H1 (cell line): ENCODE results near the gene MBNL1. TPM values are rescaled to one million over a fixed set of nuclear protein-coding genes. Genes with fewer than 3 reads are reported as not detected.

Experiments
- CTCF ChIA-PET: fragments of 300-600 bp; sonication (Branson Sonifier 250); formaldehyde crosslinking; loops from one replicate; lab custom pipeline; 2021; ENCODE audit not compliant: partially characterized antibody; lab: Charles Lee
- POLR2A ChIA-PET: fragments of 300-600 bp; sonication (Branson Sonifier 250); formaldehyde crosslinking; loops from one replicate; lab custom pipeline; 2021; ENCODE audit warnings: inconsistent platforms; ENCODE audit not compliant: partially characterized antibody; lab: Charles Lee
- DNase-seq, 2 experiments: peaks; one replicate each; pipeline versions ENCODE4 v3.0.0 to v3.0.0-alpha.2; 2010 to 2022; ENCODE audit warnings: low spot score in 2 of 2, low read depth in 1 of 2, mixed read lengths in 1 of 2
- FAIRE-seq: peaks from 2 replicates; lab custom pipeline; 2011; peaks lifted over from hg19 to GRCh38; lab: Jason Lieb, UNC
- H2AFZ ChIP-seq: 2 replicates; pipeline ENCODE4 v1.8.1; 2012; ENCODE audit warnings: low read length, inconsistent platforms
- H2AK5ac ChIP-seq: 2 replicates; pipeline ENCODE4 v1.6.1; 2013; ENCODE audit warnings: low read depth, low read length
- H2BK120ac ChIP-seq: replicated peaks from 2 replicates; pipeline ENCODE3; 2013; ENCODE audit warnings: low read depth, low read length, inconsistent platforms
- H2BK12ac ChIP-seq: 2 replicates; pipeline ENCODE4 v1.6.1; 2013; ENCODE audit warnings: low read depth, low read length
- H2BK15ac ChIP-seq: 2 replicates; pipeline ENCODE4 v1.6.1; 2013; ENCODE audit warnings: low read length
- H2BK20ac ChIP-seq: 2 replicates; pipeline ENCODE4 v1.6.1; 2013; ENCODE audit warnings: low read length
- H2BK5ac ChIP-seq: 2 replicates; pipeline ENCODE4 v1.6.1; 2013; ENCODE audit warnings: low read depth, low read length
- H3K14ac ChIP-seq: 2 replicates; pipeline ENCODE4 v1.6.1; 2013; ENCODE audit warnings: inconsistent platforms; ENCODE audit not compliant: insufficient read length
- H3K18ac ChIP-seq: 2 replicates; pipeline ENCODE4 v1.6.1; 2013; ENCODE audit warnings: low read length; ENCODE audit errors: extremely low read depth
- H3K23ac ChIP-seq: 2 replicates; pipeline ENCODE4 v1.6.1; 2013; ENCODE audit warnings: inconsistent platforms; ENCODE audit not compliant: insufficient read length
- H3K23me2 ChIP-seq: 2 replicates; pipeline ENCODE4 v1.6.1; 2013; ENCODE audit warnings: low read depth, low read length
- H3K27ac ChIP-seq: 2 replicates; pipeline ENCODE4 v1.6.1; 2011; ENCODE audit warnings: low read depth, low read length, inconsistent platforms
- H3K27me3 ChIP-seq, 4 experiments: replicated peaks in 1 of 4; 1 replicate in 1 of 4; 2 replicates in 3 of 4; pipeline versions ENCODE4 v1.6.1 to v1.8.1; 2011 to 2013; ENCODE audit warnings: low read length in 3 of 4, mild to moderate bottlenecking in 3 of 4, inconsistent platforms in 2 of 4, mixed read lengths in 2 of 4, moderate library complexity in 1 of 4; ENCODE audit not compliant: control insufficient read depth in 3 of 4, insufficient read depth in 3 of 4; ENCODE audit errors: extremely low read depth in 1 of 4
- H3K36me3 ChIP-seq, 4 experiments: 2 replicates each; pipeline versions ENCODE4 v1.6.1 to v1.8.1; 2011 to 2013; ENCODE audit warnings: mild to moderate bottlenecking in 4 of 4, low read length in 3 of 4, moderate library complexity in 2 of 4, control low read depth in 1 of 4, inconsistent platforms in 1 of 4; ENCODE audit not compliant: insufficient read depth in 4 of 4, control insufficient read depth in 2 of 4
- H3K4ac ChIP-seq: replicated peaks from 2 replicates; pipeline ENCODE3; 2013; ENCODE audit warnings: low read length, low read depth, mixed read lengths, inconsistent platforms; ENCODE audit not compliant: insufficient read length
- H3K4me1 ChIP-seq, 4 experiments: replicated peaks in 1 of 4; 1 replicate in 1 of 4; 2 replicates in 3 of 4; pipeline versions ENCODE4 v1.6.1 to v1.8.1; 2011 to 2013; ENCODE audit warnings: low read length in 3 of 4, inconsistent platforms in 2 of 4, mixed read lengths in 1 of 4; ENCODE audit not compliant: insufficient read depth in 4 of 4, control insufficient read depth in 3 of 4
- H3K4me2 ChIP-seq, 2 experiments: 2 replicates each; pipeline versions ENCODE4 v1.6.1 to v1.8.1; 2011 to 2013; ENCODE audit warnings: low read depth in 2 of 2, low read length in 2 of 2, control low read depth in 1 of 2, inconsistent platforms in 1 of 2, mild to moderate bottlenecking in 1 of 2; ENCODE audit not compliant: insufficient read depth in 1 of 2
- H3K4me3 ChIP-seq, 4 experiments: fragments of 200-600, 300-600 bp in 1 of 4; sonication (generic), shearing (Covaris generic), sonication (Bioruptor Twin) in 1 of 4; 2 replicates each; pipeline versions ENCODE4 v1.5.1 to v1.8.1; 2011 to 2016; ENCODE audit warnings: low read length in 4 of 4, low read depth in 3 of 4, control low read depth in 2 of 4, inconsistent platforms in 2 of 4, mild to moderate bottlenecking in 2 of 4, mixed read lengths in 1 of 4, moderate library complexity in 1 of 4; ENCODE audit not compliant: insufficient read depth in 2 of 4; ENCODE audit errors: extremely low read depth in 1 of 4
- H3K56ac ChIP-seq: replicated peaks from 2 replicates; pipeline ENCODE3; 2013; ENCODE audit warnings: low read depth, mild to moderate bottlenecking, mixed read lengths, low read length, inconsistent platforms; ENCODE audit not compliant: insufficient read length
- H3K79me1 ChIP-seq: 2 replicates; pipeline ENCODE4 v1.6.1; 2013; ENCODE audit warnings: low read depth, low read length, control low read depth
- H3K79me2 ChIP-seq, 2 experiments: 2 replicates each; pipeline versions ENCODE4 v1.6.1 to v1.8.1; 2012 to 2013; ENCODE audit warnings: low read length in 2 of 2, mild to moderate bottlenecking in 2 of 2, inconsistent platforms in 1 of 2; ENCODE audit not compliant: insufficient read depth in 2 of 2, control insufficient read depth in 1 of 2
- H3K9ac ChIP-seq, 4 experiments: replicated peaks in 1 of 4; 1 replicate in 1 of 4; 2 replicates in 3 of 4; pipeline versions ENCODE4 v1.6.1 to v1.8.1; 2011 to 2013; ENCODE audit warnings: low read depth in 3 of 4, low read length in 3 of 4, control low read depth in 2 of 4, mild to moderate bottlenecking in 2 of 4, moderate library complexity in 2 of 4, inconsistent platforms in 1 of 4; ENCODE audit errors: extremely low read depth in 1 of 4
- H3K9me3 ChIP-seq, 2 experiments: 2 replicates each; pipeline versions ENCODE4 v1.6.1 to v1.8.1; 2012 to 2013; ENCODE audit warnings: mild to moderate bottlenecking in 2 of 2, moderate library complexity in 2 of 2, control low read depth in 1 of 2, inconsistent platforms in 1 of 2, low read depth in 1 of 2, low read length in 1 of 2, mixed read lengths in 1 of 2; ENCODE audit not compliant: insufficient read depth in 2 of 2
- H4K20me1 ChIP-seq, 2 experiments: replicated peaks in 1 of 2; 2 replicates each; pipeline versions ENCODE3 to v1.8.1; 2011 to 2013; ENCODE audit warnings: inconsistent platforms in 2 of 2, low read length in 2 of 2, mild to moderate bottlenecking in 1 of 2; ENCODE audit not compliant: insufficient read depth in 2 of 2, control insufficient read depth in 1 of 2
- H4K5ac ChIP-seq: 2 replicates; pipeline ENCODE4 v1.6.1; 2013; ENCODE audit warnings: low read length, low read depth, mixed read lengths, inconsistent platforms; ENCODE audit not compliant: insufficient read length
- H4K8ac ChIP-seq: 2 replicates; pipeline ENCODE4 v1.8.0; 2013; ENCODE audit warnings: mild to moderate bottlenecking, moderate library complexity, low read length, inconsistent platforms; ENCODE audit not compliant: insufficient read depth; ENCODE audit errors: extremely low read depth
- H4K91ac ChIP-seq: replicated peaks from 2 replicates; pipeline ENCODE3; 2013; ENCODE audit warnings: low read length, mixed read lengths, inconsistent platforms; ENCODE audit not compliant: insufficient read length
- ATF3 ChIP-seq: IDR thresholded peaks from 2 replicates; pipeline ENCODE4 v1.6.1; 2011; ENCODE audit warnings: low read depth, mild to moderate bottlenecking, low read length; ENCODE audit not compliant: insufficient read depth
- CBX5 ChIP-seq: fragments of 300-800, 300-1000 bp; sonication (generic); IDR thresholded peaks from 2 replicates; pipeline ENCODE4 v1.7.1; 2016; ENCODE audit warnings: antibody characterized with exemption, low read length, low read depth
- CHD2 ChIP-seq: IDR thresholded peaks from 2 replicates; pipeline ENCODE4 v1.6.1; 2012; ENCODE audit warnings: low read length, improper control_type of control experiment
- CTBP2 ChIP-seq: IDR thresholded peaks from 2 replicates; pipeline ENCODE4 v1.7.0; 2011; ENCODE audit warnings: borderline replicate concordance, mild to moderate bottlenecking, moderate library complexity, mixed read lengths, low read length; ENCODE audit not compliant: insufficient read depth, insufficient read length
- EP300 ChIP-seq, 2 experiments: IDR thresholded peaks; 1 replicate in 1 of 2; 2 replicates in 1 of 2; pipeline ENCODE4 v1.6.1; 2011 to 2012; ENCODE audit warnings: low read depth in 2 of 2, low read length in 2 of 2, mild to moderate bottlenecking in 2 of 2, borderline replicate concordance in 1 of 2, inconsistent platforms in 1 of 2, moderate library complexity in 1 of 2
- POU5F1 ChIP-seq: IDR thresholded peaks from 2 replicates; pipeline ENCODE4 v1.6.1; 2011; ENCODE audit warnings: low read depth, mild to moderate bottlenecking, low read length, moderate library complexity
- SP1 ChIP-seq: IDR thresholded peaks from 2 replicates; pipeline ENCODE4 v1.6.1; 2011; ENCODE audit warnings: low read depth, low read length
- WGBS, 2 experiments: shearing (Covaris generic) in 1 of 2; methylation state at CpG; one replicate each; pipeline versions ENCODE4 v1.1.6 to v1.1.7; 2013 to 2015; ENCODE audit warnings: low lambda C conversion rate in 2 of 2, mixed read lengths in 2 of 2, inconsistent platforms in 1 of 2, low coverage in 1 of 2, missing lambda C conversion rate in 1 of 2; ENCODE audit not compliant: insufficient replicate concordance in 2 of 2, insufficient coverage in 1 of 2, insufficient read length in 1 of 2; ENCODE audit errors: extremely low coverage in 1 of 2, missing lambda C conversion rate in 1 of 2; 5-methylcytosine and 5-hydroxymethylcytosine counted together
- polyA plus RNA-seq, 7 experiments: library from polyadenylated mRNA; depleted of rRNA in 3 of 7; stranded (reverse) in 5 of 7; unstranded in 2 of 7; fragments of >200 nt in 5 of 7; fragments of 200-250 nt in 2 of 7; gene quantifications; 1 replicate in 5 of 7; 2 replicates in 1 of 7; 4 replicates in 1 of 7; pipeline versions ENCODE4 v1.2.1 to v1.2.3, GENCODE V29; 2011 to 2013; ENCODE audit warnings: missing spikeins in 2 of 7, mixed read lengths in 2 of 7
- total RNA-seq: library from RNA; stranded (reverse); fragmentation: NEBNext Ultra II Directional; extraction: Animal tissue kit (Norgen Biotek cat#: 25700); gene quantifications from 2 replicates; pipeline ENCODE4 v1.2.1, GENCODE V29; 2021
- TF ChIP-seq, protein P1 (sequence below), 3 experiments: IDR thresholded peaks; 1 replicate in 2 of 3; 2 replicates in 1 of 3; pipeline versions ENCODE4 v1.5.1 to v1.6.1; 2011; ENCODE audit warnings: low read length in 3 of 3, mild to moderate bottlenecking in 3 of 3, inconsistent platforms in 2 of 3, low read depth in 1 of 3, moderate library complexity in 1 of 3; ENCODE audit not compliant: insufficient read depth in 1 of 3; ENCODE audit errors: control extremely low read depth in 1 of 3

Gene MBNL1
- total and polyA plus RNA-seq, 2 of the 8 experiments (the other 6 are each of a cell fraction or from before 2014, with no cell fraction given) = 5.0 to 16.4 TPM

DNA sequence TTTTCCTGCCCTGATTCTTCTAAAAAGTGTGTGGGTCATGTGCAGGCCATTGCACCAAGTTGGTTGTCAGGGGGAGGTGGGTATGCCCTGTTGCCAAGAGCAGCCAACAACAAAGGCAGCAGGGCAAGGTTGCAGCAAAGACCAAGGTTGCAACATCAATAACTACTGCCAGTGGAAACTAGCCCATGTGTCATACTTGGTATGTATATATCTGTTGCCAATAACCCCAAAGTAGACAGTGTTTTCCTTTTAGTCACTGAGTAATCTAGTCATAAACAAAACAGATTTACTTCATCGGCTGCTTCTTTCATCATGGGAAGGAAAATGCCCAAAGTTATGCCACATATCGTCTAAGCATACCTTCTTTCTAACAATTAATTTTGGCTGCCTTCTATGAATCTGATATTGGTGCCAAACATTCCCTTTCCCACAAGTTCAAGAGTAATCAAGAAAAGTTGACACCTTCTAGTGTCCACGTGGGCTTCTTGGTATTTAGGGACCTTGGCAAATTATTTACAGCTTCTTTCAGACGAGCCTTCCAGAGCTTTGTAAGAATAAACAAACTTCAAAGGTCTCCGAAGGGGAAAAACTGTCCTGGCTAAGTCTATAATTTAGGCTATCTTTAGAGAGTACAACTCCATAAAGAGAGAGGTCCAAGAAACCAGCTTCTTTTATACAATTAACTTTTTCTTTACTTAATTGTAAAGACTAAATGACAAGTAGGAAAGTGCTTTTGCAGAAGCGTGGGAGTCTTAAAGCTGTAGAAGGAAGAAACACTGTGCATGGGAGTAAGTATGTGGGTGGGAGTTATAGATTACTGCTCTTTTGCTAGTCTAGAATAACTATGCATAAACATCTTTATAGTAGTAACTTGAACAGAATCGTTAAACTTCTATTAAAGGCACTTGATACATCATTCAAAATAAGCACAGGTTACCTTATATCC is 10.0 kb upstream of the MBNL1 start:
- no peak overlapping the region for H3K4me2 ChIP-seq
- H2BK20ac ChIP-seq = no peak overlapping the region
- H2AFZ ChIP-seq = no peak overlapping the region
- H3K9me3 ChIP-seq = no peaks in the 10 kb centered on the region
- no peaks in the 10 kb centered on the region for H3K27me3 ChIP-seq
- no peak overlapping the region for H4K5ac ChIP-seq
- no peak overlapping the region for H2BK12ac ChIP-seq
- no peak overlapping the region for H3K27ac ChIP-seq
- no peak overlapping the region for H3K14ac ChIP-seq
- no peak overlapping the region for H3K9ac ChIP-seq
- CTCF ChIA-PET = interaction anchor here (1.0 kb wide), 1 partner anchor 14 kb away, joined by 3 read pairs; no protein-coding TSS in a partner anchor
- no peaks in the 10 kb centered on the region for H3K23me2 ChIP-seq
- H3K36me3 ChIP-seq = no peaks in the 10 kb centered on the region
- POLR2A ChIA-PET = interaction anchor here (1.4 kb wide), 1 partner anchor 10 kb away, joined by 3 read pairs; the partner anchor contains the start of gene MBNL1
- no peak overlapping the region for H2AK5ac ChIP-seq
- WGBS, 2 experiments = 87% methylated on average over 7 of the region's 7 CpGs; no CpG with 5 or more reads in 1 of the 2 experiments
- no peak overlapping the region for H3K23ac ChIP-seq
- no peak overlapping the region for H2BK120ac ChIP-seq
- no peak overlapping the region for H3K4ac ChIP-seq
- no peak overlapping the region for H2BK15ac ChIP-seq
- H2BK5ac ChIP-seq = no peak overlapping the region
- no peak for DNase-seq
- H4K91ac ChIP-seq = no peak overlapping the region
- H4K20me1 ChIP-seq = no peaks in the 10 kb centered on the region
- H3K4me1 ChIP-seq = no peaks in the 10 kb centered on the region
- no peak overlapping the region for H3K56ac ChIP-seq
- no peaks in the 10 kb centered on the region for H3K79me1 ChIP-seq
- H4K8ac ChIP-seq = no peak overlapping the region
- no peak overlapping the region for H3K4me3 ChIP-seq
- no peak for FAIRE-seq
- no peak overlapping the region for H3K18ac ChIP-seq
- H3K79me2 ChIP-seq = no peaks in the 10 kb centered on the region
- TF ChIP-seq CTBP2 (no peak), CBX5 (no peak), CHD2 (no peak), ATF3 (no peak), SP1 (no peak), POU5F1 (no peak), EP300 (IDR thresholded peaks at IDR 0.05; ENCODE audit: borderline replicate concordance in 1 of 2, low read depth in 2 of 2, low read length in 2 of 2) (no peak)
- TF ChIP-seq, protein P1, sequence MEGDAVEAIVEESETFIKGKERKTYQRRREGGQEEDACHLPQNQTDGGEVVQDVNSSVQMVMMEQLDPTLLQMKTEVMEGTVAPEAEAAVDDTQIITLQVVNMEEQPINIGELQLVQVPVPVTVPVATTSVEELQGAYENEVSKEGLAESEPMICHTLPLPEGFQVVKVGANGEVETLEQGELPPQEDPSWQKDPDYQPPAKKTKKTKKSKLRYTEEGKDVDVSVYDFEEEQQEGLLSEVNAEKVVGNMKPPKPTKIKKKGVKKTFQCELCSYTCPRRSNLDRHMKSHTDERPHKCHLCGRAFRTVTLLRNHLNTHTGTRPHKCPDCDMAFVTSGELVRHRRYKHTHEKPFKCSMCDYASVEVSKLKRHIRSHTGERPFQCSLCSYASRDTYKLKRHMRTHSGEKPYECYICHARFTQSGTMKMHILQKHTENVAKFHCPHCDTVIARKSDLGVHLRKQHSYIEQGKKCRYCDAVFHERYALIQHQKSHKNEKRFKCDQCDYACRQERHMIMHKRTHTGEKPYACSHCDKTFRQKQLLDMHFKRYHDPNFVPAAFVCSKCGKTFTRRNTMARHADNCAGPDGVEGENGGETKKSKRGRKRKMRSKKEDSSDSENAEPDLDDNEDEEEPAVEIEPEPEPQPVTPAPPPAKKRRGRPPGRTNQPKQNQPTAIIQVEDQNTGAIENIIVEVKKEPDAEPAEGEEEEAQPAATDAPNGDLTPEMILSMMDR (IDR thresholded peaks at IDR 0.05; ENCODE audit: control extremely low read depth in 1 of 3, insufficient read depth in 1 of 3, low read depth in 1 of 3, low read length in 3 of 3) = no peak
